ENCODE data around the gene LMO1. TPM values are rescaled to one million over a fixed set of nuclear protein-coding genes. Genes with fewer than 3 reads are reported as not detected.

The LMO1 gene
- total RNA-seq, 1 experiment from 2014 or later, result 0.27 TPM

DNA sequence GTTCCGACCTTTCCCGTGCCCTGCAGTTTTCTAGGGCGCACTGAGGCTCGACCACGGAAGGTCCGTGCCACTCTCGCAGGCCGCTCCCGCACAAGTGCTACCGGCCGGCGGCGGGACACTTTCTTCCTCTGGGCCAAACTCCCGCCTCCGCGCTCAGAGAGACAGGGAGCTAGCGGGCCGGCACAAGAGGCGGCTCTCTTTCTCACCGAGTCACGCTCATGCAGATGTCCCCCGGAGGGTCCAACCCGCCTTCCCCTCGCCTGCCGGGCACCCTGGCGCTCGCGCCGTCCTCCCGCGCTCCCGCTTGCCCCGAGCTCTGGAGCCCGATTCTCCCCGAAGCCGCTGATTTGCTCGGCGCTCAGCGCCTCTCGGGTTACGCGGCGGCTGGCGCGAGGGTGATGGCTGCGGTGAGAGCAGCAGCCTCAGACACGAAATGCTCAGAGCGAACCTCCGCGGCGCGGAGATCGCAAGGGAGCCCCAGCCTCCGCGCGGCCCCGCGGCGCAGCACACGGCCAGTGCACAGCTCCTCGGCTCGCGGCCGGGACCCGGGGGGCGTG lies 1.0 kb downstream of the LMO1 start:
- BruUV-seq (replicated peaks), result no TSS peak
- Histone ChIP-seq H3K9ac (ENCODE audit: low read length) (no peak overlapping the region), H3K27ac (ENCODE audit: low read depth, low read length) (no peak overlapping the region), H3K9me3 (ENCODE audit: control insufficient read depth in 1 of 2, insufficient read depth in 1 of 2, low read depth in 1 of 2, low read length in 2 of 2) (no peaks in the 10 kb centered on the region), H3K4me2 (ENCODE audit: low read length) (no peak overlapping the region), H3K4me3 (replicated peaks in 1 of 2; ENCODE audit: low read depth in 1 of 2, low read length in 2 of 2) (no peak overlapping the region), H3K9me2 (ENCODE audit: insufficient read depth) (no peaks in the 10 kb centered on the region), H3K79me2 (ENCODE audit: insufficient read depth, low read length) (no peaks in the 10 kb centered on the region), H2AFZ (ENCODE audit: low read depth, low read length, poor library complexity, severe bottlenecking) (no peak overlapping the region), H3K4me1 (ENCODE audit: control insufficient read depth in 1 of 2, insufficient read depth in 2 of 2, low read length in 2 of 2) (peaks cover 5 to 8% of the 10 kb centered on the region in 2 experiments; a peak in 2 of 4 replicates), H3K36me3 (ENCODE audit: control insufficient read depth in 1 of 2, insufficient read depth in 2 of 2, low read length in 2 of 2) (no peaks in the 10 kb centered on the region), H4K20me1 (ENCODE audit: insufficient read depth) (no peaks in the 10 kb centered on the region), H3K27me3 (ENCODE audit: insufficient read depth, low read length) (no peaks in the 10 kb centered on the region)
- ATAC-seq, result no peak
- DNase-seq (ENCODE audit: low read depth, low spot score), result no peak
- CTCF ChIA-PET, result interaction anchor here (1.6 to 1.8 kb wide), 3 partner anchors 8 to 22 kb away, joined by 6 to 22 read pairs (median 10); no protein-coding TSS in a partner anchor
- intact Hi-C loops (cut with micrococcal nuclease), result no loop called here
- RAD21 ChIA-PET (ENCODE audit: low non-redundant PET in 1 of 2, low total read pairs in 2 of 2, uncharacterized antibody in 2 of 2, unreplicated experiment in 2 of 2), result interaction anchor here in 1 of 2 experiments (1.3 kb wide), 1 partner anchor 15 kb away, joined by 3 read pairs; no protein-coding TSS in a partner anchor
- POLR2A ChIA-PET, result no interaction called here
- TF ChIP-seq, protein P1, sequence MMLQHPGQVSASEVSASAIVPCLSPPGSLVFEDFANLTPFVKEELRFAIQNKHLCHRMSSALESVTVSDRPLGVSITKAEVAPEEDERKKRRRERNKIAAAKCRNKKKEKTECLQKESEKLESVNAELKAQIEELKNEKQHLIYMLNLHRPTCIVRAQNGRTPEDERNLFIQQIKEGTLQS (IDR thresholded peaks at IDR 0.05), result no peak
- TF ChIP-seq, protein P2, sequence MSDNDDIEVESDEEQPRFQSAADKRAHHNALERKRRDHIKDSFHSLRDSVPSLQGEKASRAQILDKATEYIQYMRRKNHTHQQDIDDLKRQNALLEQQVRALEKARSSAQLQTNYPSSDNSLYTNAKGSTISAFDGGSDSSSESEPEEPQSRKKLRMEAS (IDR thresholded peaks at IDR 0.05), result no peak
- TF ChIP-seq, protein P3, sequence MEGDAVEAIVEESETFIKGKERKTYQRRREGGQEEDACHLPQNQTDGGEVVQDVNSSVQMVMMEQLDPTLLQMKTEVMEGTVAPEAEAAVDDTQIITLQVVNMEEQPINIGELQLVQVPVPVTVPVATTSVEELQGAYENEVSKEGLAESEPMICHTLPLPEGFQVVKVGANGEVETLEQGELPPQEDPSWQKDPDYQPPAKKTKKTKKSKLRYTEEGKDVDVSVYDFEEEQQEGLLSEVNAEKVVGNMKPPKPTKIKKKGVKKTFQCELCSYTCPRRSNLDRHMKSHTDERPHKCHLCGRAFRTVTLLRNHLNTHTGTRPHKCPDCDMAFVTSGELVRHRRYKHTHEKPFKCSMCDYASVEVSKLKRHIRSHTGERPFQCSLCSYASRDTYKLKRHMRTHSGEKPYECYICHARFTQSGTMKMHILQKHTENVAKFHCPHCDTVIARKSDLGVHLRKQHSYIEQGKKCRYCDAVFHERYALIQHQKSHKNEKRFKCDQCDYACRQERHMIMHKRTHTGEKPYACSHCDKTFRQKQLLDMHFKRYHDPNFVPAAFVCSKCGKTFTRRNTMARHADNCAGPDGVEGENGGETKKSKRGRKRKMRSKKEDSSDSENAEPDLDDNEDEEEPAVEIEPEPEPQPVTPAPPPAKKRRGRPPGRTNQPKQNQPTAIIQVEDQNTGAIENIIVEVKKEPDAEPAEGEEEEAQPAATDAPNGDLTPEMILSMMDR (IDR thresholded peaks at IDR 0.05 in 2 of 3, conservative IDR thresholded peaks at IDR 0.05 in 1 of 3; ENCODE audit: borderline replicate concordance in 1 of 3, insufficient read depth in 1 of 3, low read depth in 2 of 3, low read length in 2 of 3), result no peak
- no peak for TF ChIP-seq EGR1 (IDR thresholded peaks at IDR 0.05; ENCODE audit: low read depth)
- TF ChIP-seq CBX3 (IDR thresholded peaks at IDR 0.05; ENCODE audit: low read depth), result no peak
- no peak for TF ChIP-seq TCF7L2 (IDR thresholded peaks at IDR 0.05; ENCODE audit: borderline replicate concordance, extremely low read depth, insufficient read depth, insufficient read length)
- no peak for TF ChIP-seq JUND (IDR thresholded peaks at IDR 0.05)
- TF ChIP-seq SIN3A (IDR thresholded peaks at IDR 0.05; ENCODE audit: low read depth), result no peak
- TF ChIP-seq ZNF274 (IDR thresholded peaks at IDR 0.05; ENCODE audit: low read depth, low read length), result no peak
- TF ChIP-seq YY1 (IDR thresholded peaks at IDR 0.05; ENCODE audit: extremely low read depth, insufficient replicate concordance, low read depth, low read length), result no peak
- no peak for TF ChIP-seq EZH2phosphoT487 (IDR thresholded peaks at IDR 0.05; ENCODE audit: borderline replicate concordance)
- TF ChIP-seq POLR2AphosphoS5 (IDR thresholded peaks at IDR 0.05; ENCODE audit: low read depth, low read length), result no peak
- no peak for TF ChIP-seq FOSL1 (IDR thresholded peaks at IDR 0.05; ENCODE audit: low read depth)
- no peak for TF ChIP-seq EZH2 (IDR thresholded peaks at IDR 0.05)
- TF ChIP-seq SRF (IDR thresholded peaks at IDR 0.05; ENCODE audit: low read depth), result no peak
- TF ChIP-seq ZFX (IDR thresholded peaks at IDR 0.05), result no peak
- TF ChIP-seq, protein P4, sequence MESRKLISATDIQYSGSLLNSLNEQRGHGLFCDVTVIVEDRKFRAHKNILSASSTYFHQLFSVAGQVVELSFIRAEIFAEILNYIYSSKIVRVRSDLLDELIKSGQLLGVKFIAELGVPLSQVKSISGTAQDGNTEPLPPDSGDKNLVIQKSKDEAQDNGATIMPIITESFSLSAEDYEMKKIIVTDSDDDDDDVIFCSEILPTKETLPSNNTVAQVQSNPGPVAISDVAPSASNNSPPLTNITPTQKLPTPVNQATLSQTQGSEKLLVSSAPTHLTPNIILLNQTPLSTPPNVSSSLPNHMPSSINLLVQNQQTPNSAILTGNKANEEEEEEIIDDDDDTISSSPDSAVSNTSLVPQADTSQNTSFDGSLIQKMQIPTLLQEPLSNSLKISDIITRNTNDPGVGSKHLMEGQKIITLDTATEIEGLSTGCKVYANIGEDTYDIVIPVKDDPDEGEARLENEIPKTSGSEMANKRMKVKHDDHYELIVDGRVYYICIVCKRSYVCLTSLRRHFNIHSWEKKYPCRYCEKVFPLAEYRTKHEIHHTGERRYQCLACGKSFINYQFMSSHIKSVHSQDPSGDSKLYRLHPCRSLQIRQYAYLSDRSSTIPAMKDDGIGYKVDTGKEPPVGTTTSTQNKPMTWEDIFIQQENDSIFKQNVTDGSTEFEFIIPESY (IDR thresholded peaks at IDR 0.05; ENCODE audit: extremely low read depth, insufficient replicate concordance, low read length), result no peak
- TF ChIP-seq CEBPB (IDR thresholded peaks at IDR 0.05; ENCODE audit: low read depth), result no peak
- no peak for TF ChIP-seq SP1 (IDR thresholded peaks at IDR 0.05; ENCODE audit: low read depth)

All from HCT116 (cell line).